Mesodermal cell (in vitro differentiated cells): Measurements from ENCODE around the gene GIMAP8.
"Not testable (repeated sequence)": the region's sequence is repeated elsewhere in the genome, so short reads cannot be mapped to it uniquely, and the experiment has no call there.

ENCODE experiments used
- H3K27ac ChIP-seq: 2 replicates; pipeline ENCODE4 v1.7.0; 2013; ENCODE audit warnings: mild to moderate bottlenecking, low read depth, low read length, moderate library complexity; ENCODE audit not compliant: severe bottlenecking
- H3K36me3 ChIP-seq: 2 replicates; pipeline ENCODE4 v1.7.1; 2013; ENCODE audit warnings: mild to moderate bottlenecking, low read length, moderate library complexity; ENCODE audit not compliant: control insufficient read depth, insufficient read depth
- H3K4me1 ChIP-seq: one replicate; pipeline ENCODE4 v1.7.1; 2013; ENCODE audit warnings: mild to moderate bottlenecking, low read length; ENCODE audit not compliant: insufficient read depth, control insufficient read depth, poor library complexity, severe bottlenecking
- H3K4me3 ChIP-seq: 2 replicates; pipeline ENCODE4 v1.7.0; 2013; ENCODE audit warnings: low read length, control low read depth, mild to moderate bottlenecking; ENCODE audit not compliant: insufficient read depth, poor library complexity, severe bottlenecking; ENCODE audit errors: extremely low read depth
- H3K9me3 ChIP-seq: 2 replicates; pipeline ENCODE4 v1.7.1; 2013; ENCODE audit warnings: mild to moderate bottlenecking, low read length, moderate library complexity; ENCODE audit not compliant: control insufficient read depth
- WGBS, 2 experiments: methylation state at CpG; one replicate each; pipeline ENCODE4 v1.1.5; 2013; ENCODE audit warnings: missing lambda C conversion rate in 2 of 2; ENCODE audit not compliant: insufficient coverage in 2 of 2; 5-methylcytosine and 5-hydroxymethylcytosine counted together

Gene GIMAP8

GRCh38 chr7:150515248-150516147 lies 65.1 kb downstream of the GIMAP8 start:
- Histone ChIP-seq H3K27ac (no peak overlapping the region), H3K36me3 (no peaks in the 10 kb centered on the region), H3K9me3 (no peaks in the 10 kb centered on the region), H3K4me3 (no peak overlapping the region), H3K4me1 (no peaks in the 10 kb centered on the region)
- 97 to 98% methylated on average over 7 to 9 of the region's 11 CpGs for WGBS, 2 experiments

GRCh38 chr7:150516956-150517745 lies 66.7 kb downstream of the GIMAP8 start:
- Histone ChIP-seq H3K4me3 (no peak overlapping the region), H3K27ac (no peak overlapping the region), H3K36me3 (no peaks in the 10 kb centered on the region), H3K4me1 (no peaks in the 10 kb centered on the region), H3K9me3 (no peaks in the 10 kb centered on the region)
- no CpG with 5 or more reads among the region's 1 CpG for WGBS, 2 experiments

- H3K27ac ChIP-seq, result no peak overlapping the region
- 90% methylated on average over 2 of the region's 2 CpGs; no CpG with 5 or more reads in 1 of the 2 experiments for WGBS, 2 experiments
- H3K4me1 ChIP-seq, result no peaks in the 10 kb centered on the region
- H3K4me3 ChIP-seq, result no peak overlapping the region
- H3K9me3 ChIP-seq, result no peaks in the 10 kb centered on the region
- H3K36me3 ChIP-seq, result no peaks in the 10 kb centered on the region
Observed at GRCh38 chr7:150519310-150519709, 68.9 kb downstream of the GIMAP8 start.

- no peak overlapping the region for H3K4me3 ChIP-seq
- H3K36me3 ChIP-seq, result no peaks in the 10 kb centered on the region
- H3K4me1 ChIP-seq, result no peaks in the 10 kb centered on the region
- H3K9me3 ChIP-seq, result no peaks in the 10 kb centered on the region
- no peak overlapping the region for H3K27ac ChIP-seq
- WGBS, 2 experiments, result 82 to 98% methylated on average over 6 to 7 of the region's 8 CpGs
Observed at GRCh38 chr7:150520145-150520544, 69.7 kb downstream of the GIMAP8 start.

- not testable (repeated sequence) for H3K27ac ChIP-seq, H3K4me3 ChIP-seq, H3K4me1 ChIP-seq, H3K36me3 ChIP-seq, H3K9me3 ChIP-seq
- 43 to 45% methylated on average over 2 to 4 of the region's 6 CpGs for WGBS, 2 experiments
Observed at GRCh38 chr7:150522931-150523330, 72.5 kb downstream of the GIMAP8 start.

GRCh38 chr7:150524018-150524417 lies 73.6 kb downstream of the GIMAP8 start:
- Histone ChIP-seq H3K27ac (no peak overlapping the region), H3K9me3 (peaks cover 3% of the 10 kb centered on the region), H3K36me3 (no peaks in the 10 kb centered on the region), H3K4me3 (no peak overlapping the region), H3K4me1 (no peaks in the 10 kb centered on the region)
- 74 to 90% methylated on average over 1 to 2 of the region's 2 CpGs for WGBS, 2 experiments
